ENCODE measurements around the gene CENPP.

The CENPP gene

DNA sequence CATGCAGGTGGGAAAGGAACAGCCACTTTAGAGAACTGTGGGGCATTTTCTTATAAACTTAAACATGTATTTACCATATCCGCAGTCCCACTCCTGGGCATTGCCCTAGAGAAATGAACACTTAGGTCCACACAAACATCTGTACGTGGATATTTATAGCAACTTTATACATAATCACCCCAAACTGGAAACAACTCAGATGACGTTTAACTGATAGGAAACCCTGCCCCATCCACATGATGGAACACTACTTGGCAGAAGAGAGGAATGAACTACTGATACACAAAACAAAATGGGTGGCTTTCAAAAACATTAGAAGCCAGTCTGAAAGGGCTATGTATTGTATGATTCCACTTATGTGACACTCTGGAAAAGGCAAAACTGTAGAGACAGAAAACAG, 187.6 kb downstream of the CENPP start:
- no peak for DNase-seq

DNA sequence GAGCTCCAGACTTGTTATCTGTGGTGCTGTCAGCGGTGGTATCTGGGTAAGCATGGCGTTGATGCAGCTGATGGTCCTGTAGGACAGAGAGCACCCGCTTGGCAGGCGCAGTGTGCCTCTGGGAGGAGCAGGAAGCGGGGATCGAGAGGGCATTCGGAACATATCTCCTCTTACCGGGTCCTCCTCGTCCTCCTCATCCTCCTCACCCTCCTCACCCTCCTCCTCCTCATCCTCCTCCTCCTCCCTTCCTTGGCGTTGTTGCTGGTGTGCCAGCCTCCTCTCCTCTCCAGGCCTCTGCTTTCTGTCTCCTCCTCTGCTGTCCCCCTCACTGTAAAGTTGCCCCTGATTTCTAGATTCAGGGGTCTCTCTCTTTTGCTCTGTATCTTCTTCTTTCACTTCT, 188.9 kb downstream of the CENPP start:
- no peak for DNase-seq

DNA sequence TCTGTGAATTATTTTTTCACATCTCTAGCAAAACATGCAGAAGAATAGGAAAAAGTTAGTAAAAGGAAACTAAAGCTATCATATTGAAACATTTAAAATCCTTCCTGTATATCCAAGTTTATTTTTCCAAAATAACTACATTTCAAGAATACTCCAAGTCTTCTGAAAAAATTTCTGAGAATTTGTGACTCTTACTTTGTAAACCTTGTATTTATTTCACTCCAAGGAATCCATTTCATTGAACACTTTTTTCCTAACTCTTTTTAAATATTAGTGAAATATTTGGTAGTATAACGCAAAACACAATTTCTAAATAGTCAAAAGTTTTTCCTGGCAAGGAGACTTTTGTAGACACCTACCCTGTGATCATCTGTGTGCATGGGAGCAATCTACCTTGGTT, 190.8 kb downstream of the CENPP start:
- no peak for DNase-seq

DNA sequence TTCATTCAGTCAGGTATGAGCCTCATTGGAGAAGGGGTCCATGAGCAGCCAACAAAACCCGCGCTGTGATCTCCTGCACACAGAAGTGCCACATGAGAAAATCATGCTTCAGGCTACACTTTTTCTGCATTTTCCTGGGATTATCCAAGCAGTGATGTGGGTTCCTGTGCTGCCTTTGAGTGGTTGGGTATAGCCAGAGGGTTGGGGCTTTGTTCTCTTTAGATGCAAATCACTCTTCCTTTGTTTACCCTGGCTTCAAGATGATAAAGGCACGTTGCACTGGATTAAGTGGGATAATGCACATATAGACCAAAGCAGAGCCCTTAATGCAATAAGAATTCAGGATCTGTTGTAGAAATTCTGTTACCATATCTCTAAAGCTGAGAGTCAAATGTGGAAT, 191.3 kb downstream of the CENPP start:
- DNase-seq: no peak

DNA sequence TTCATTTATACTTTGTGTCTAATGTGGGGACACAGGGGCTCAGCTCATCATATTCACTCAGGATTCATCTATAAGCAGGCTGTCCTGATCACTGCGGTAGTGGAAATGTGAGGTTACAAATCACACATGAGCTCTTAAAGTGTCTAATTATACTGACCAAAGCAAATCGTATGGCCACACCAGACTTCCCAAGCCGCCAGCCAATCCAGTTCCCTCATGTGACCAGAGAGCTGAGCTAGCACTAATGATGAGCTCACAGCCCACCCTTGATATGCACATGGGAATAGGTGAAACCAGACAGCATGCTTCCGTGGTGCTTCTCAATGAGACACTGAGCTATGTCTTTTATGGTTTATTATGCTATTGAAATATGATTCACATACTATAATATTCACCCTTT, 192.4 kb downstream of the CENPP start:
- DNase-seq: no peak

DNA sequence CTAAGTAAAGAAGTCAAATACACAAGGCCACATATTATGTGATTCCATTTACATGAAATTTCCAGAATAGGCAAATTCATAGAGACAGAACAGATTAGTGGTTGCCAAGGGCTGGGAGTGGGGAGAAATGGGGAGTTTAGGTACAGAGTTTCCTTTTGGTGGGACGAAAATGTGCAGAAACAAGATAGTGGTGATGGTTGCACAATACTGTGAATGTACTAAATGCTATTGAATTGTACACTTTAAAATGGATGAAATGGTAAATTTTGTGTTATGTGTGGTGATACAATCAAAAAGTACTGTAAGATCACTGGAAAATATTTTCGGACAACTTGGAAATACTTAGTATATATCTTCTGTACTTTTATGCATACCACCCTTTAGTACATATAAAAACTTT, 195.1 kb downstream of the CENPP start:
- no peak for DNase-seq

DNA sequence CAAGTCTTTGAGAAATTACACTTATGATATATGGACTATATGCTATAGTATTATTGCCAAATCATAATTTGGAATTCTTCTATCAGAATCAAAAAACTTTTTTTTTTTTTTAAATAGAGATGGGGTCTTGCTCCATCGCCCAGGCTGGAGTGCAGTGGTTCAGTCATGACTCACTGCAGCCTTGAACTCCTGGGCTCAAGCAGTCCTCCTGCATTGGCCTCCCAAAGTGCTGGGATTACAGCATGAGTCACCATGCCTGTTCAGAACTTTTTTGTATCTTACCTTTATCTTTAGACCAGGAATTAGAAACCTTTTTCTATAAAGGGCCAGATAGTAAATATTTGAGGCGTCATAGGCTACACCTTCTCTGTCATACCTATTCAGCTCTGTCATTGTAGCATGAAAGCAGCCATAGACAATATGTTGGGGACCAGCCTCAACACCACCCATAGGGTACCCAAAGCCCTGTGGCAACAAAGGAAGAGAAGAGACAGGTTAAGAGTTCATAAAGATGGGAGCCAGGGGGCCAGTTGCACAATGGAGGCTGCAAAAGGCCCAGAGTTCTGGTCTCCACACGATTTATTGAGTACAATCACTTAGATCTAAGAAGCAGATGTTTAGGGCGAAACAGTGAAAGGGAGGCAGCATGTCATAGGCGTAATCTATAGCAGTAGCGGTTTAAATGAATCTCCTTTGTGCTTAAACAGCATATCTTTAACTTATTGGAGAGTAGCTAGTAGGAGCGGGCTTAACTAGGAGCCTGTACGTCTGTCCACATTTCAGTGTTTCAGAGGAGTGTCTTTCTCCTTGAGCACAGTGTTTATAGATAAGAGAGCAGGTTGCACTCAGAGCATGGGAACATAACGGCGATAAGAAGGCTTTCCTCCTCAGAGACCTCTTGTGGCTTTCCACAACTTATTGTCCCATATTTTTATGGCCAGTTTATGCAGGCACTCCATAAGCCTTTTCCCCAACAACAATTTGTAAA, 197.5 kb downstream of the CENPP start:
- DNase-seq: no peak

DNA sequence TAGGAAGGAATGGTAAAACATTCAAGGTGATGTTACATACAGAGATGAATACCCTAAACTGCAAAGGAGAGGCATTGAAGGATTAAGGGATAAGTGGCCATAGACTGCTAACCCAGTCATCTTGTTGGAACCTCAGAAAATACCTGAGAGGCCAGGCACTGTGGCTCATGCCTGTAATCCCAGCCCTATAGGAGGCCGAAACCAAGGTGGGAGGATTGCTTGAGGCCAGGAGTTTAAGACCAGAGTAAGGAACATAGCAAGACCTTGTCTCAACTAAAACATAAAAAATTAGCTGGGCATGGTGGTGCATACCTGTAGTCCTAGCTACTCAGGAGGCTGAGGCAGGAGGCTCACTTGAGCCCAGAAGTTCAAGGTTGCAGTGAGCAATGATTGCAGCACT, 199.1 kb downstream of the CENPP start:
- DNase-seq: no peak

DNA sequence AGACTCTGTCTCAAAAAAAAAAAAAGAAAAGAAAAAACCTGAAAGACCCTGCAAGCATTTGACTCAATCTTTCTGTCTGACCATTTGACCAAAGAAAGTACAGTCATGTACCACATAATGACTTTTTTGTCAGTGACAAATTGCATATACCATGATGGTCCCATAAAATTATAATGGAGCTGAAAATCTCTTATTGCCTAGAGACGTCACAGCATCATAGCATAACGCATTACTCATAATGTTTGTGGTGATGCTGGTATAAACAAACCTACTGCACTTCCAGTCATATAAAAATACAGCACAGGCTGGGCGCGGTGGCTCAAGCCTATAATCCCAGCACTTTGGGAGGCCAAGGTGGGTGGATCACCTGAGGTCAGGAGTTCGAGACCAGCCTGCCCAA, 199.6 kb downstream of the CENPP start:
- no peak for DNase-seq

DNA sequence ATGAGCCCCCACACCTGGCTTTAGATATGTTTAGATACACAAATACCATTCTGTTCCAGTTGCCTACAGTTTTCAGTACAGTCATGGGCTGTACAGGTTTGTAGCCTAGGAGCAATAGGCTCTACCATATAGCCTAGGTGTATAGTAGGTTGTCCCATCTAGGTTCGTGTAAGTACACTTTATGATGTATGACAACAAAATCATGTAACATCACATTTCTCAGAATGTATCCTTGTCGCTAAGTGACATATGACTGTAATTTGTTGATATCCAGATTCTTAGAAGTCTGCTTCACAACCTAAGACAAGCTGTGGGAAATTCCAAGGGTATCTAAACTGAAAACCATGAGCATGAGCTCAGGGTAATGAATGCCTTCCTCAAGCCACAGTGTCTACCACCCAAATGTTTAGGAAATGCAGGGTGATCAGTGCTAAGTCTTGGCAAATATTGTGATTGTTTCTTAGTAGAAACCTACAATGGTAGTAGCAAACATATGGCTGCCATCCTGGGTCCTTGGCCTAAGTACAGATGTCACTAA, 201.6 kb downstream of the CENPP start:
- no peak for DNase-seq

DNA sequence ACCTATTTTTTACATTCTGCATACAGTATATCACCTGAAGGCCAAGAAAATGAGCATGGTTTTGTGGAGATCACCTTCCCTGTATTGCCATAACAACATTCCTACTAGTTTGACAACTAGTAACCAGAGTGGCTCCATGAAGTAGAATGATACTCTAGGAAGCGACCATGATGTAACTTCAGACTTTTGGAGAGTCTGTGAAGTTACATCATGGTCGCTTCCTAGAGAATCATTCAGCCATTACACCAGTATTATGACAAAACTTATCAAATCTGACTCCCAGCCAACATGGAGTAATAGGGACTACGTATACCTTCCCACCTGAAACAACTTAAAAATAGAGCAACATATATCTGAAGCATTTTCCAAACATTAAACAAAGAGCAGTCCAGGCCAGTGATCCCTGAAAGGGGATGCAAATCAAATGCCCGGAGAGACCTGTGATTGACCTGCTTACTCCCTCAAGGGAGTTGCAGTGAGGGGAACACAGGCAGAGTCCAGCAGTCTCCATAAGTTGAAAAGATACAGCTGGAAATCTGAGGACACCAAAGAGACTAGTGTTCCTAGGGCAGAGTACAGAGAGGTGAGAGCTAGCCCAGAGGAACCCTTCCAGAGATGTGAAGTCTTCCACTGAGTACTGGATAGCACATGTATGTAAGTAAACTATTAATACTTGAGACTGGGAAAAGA, 202.2 kb downstream of the CENPP start:
- DNase-seq: no peak

DNA sequence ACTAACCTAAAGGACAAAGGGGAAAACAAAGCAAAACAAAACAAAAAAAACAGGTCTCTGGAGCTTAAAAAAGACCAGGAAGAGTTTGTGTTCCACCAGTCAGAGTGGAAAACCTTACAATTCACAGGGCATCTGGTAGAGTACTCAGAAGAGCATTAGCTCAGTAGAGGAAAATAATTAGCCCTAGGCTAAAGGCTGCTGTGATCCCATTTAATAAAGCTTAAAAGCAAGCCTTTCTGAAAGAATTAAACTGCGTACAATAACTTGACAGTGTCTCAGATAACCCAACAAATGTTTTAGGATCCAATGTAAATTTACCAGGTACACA, 202.7 kb downstream of the CENPP start:
- no peak for DNase-seq

DNA sequence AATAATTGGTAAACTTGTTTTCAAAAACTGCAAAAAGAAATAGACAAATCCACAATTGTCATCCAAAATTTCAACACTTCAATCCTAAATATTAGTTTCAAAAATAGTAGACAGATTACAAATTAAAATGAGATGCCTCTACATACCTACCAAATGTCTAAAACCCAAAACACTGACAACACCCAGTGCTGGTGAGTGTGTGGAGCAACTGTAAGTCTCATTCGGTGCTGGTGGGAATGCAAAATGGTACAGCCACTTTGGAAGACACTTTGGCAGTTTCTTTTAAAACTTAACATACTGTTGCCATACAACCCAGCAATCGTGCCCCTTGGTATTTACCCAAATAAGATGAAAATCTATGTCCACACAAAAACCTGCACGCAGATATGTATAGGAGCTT, 203.4 kb downstream of the CENPP start:
- no peak for DNase-seq

DNA sequence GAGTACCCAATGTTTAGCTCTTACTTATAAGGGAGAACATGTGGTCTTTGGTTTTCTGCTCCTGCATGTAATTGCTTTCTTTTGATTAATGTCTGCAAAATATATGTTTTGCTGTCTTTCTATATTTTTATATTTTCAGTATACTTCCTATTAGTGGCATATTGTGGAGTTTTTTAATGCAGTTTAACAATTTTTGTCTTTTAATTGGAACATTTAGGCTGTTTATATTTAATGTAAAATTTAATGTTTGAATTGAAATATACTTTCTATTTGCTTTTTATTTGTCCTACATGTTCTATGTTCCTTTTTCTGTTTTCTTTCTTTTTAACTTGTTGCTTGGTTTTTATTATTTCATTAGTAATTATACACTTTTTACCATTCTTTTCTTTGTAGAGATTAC, 205.1 kb downstream of the CENPP start:
- DNase-seq: no peak

DNA sequence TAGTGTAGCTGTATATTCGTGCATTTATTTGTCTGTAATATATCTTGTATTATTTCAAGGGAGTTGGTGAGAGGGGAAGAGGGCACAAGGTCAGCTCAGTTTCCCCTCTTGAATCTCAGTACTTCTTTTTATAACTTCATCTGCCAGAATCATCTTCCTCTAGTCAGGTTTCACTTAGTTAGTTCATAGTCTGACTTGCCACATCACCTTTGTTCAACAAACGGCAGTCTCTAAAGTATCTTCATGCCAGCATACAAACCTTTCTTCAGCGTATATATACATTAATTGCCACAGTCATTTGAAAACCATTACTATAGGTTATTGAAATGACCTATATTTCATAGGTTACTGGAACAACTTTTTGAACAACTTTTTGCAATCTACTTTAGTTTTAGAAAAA, 208.5 kb downstream of the CENPP start:
- no peak for DNase-seq

DNA sequence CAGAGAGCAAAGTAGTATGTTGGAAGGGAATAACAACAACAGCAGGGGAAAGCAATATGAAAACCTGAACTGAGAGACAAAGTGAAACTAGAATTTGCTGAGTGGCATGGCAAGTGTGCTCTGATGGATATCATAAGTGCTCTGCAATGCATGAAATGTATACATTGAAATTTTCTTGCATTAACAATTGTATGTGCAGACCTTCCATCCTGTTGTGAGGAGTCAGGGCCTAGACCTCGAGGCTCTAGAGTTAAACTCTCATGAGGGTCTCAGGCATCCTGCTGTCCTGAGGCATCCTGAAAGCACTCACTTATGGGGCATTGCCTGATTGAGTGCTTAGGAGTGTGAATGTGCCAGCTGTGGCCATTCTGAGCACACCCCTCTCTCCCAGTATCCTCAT, 208.9 kb downstream of the CENPP start:
- DNase-seq: no peak

DNA sequence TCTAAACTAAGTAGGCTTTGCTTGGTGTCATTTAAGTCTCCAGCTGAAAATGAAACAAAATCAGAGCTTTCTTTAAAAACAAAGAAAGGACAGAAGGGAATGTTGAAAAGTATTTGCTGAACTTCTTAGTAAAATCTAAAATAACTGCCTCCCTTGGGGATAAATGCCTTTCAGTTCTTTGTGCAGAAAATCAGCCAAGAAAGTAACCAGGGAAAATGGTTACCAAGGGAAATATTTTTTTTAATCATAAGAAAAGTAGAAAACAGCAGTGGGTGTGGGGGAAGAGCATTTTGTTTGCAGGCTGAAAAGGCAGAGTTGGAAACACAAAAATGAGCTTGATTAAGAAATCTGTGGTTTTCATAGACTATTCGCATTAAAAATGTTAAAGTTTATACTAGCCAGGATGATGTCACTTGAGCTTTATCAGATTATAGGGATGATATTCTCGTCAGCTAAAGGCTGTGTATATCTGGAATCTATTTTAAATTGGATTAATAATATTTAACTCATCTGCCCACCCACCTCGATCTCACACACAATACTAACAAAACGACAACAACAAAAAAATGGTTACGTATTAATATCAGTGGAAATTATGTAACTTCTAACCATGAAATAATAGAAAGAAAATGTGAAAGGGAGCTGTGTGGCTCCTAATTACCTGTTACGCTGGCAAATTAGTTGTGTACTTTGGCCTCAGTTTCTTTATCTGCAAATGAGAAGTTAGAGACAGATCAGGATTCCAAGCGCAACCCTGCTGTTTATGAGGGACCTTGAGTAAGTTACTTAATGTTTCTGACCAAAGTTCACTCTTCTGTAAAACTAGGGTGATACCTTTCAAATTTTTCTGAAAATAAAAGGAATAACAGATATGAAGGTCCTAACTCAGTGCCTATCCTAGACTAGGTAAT, 210.4 kb downstream of the CENPP start, which contains the start of gene ECM2:
Gene ECM2, minus strand, starts transcription at position 51 of the 911 bp plus-strand sequence. CDS start 13,124 bp downstream, outside the sequence.
- no peak for DNase-seq

DNA sequence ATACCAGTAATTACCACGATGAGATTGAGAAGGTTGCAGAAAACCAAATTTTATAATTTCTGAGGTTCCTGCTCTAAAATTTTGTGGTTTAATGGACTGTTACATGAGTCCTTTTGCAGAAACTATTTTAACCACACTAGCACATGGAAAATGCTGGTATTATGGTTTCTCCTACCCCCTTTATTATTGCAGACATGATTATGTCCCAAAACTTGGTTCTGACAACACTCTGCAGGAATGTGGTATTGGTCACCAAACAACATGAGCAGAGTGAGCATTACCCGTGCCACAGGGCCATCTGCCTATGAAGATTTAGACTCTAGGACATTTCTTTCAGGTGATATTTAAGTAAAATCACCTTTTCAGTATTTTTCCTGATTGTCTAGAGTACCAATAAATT, 212.8 kb downstream of the CENPP start:
- no peak for DNase-seq

DNA sequence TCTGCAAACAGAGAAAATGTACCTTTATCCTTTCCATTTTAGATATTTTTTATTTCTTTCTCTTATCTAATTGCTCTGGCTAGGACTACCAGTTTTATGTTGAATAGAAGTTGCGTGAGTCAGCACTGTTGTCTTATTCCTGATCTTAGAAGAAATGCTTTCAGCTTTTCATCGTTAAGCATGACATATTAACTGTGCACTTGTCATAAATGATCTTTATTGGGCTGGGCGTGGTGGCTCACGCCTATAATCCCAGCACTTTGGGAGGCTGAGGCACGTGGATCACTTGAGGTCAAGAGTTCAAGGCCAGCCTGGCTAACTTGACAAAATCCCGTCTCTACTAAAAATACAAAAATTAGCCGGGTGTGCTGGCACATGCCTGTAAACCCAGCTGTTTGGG, 218.2 kb downstream of the CENPP start:
- DNase-seq: no peak

DNA sequence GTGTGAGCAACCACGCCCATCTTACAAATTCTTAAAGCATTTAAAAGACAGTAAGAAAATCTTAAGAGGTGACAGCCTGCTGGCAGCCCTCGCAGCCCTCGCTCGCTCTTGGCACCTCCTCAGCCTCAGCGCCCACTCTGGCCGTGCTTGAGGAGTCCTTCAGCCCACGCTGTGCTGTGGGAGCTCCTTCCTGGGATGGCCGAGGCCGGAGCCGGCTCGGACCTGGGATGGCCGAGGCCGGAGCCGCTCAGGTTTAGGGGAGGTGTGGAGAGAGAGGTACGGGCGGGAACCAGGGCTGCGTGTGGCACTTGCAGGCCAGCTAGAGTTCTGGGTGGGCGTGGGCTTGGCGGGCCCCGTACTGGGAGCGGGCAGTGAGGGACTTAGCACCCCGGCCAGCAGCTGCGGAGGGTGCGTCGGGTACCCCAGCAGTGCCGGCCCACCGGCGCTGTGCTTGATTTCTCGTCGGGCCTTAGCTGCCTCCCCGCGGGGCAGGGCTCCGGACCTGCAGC, 219.3 kb downstream of the CENPP start:
- no peak for DNase-seq

DNA sequence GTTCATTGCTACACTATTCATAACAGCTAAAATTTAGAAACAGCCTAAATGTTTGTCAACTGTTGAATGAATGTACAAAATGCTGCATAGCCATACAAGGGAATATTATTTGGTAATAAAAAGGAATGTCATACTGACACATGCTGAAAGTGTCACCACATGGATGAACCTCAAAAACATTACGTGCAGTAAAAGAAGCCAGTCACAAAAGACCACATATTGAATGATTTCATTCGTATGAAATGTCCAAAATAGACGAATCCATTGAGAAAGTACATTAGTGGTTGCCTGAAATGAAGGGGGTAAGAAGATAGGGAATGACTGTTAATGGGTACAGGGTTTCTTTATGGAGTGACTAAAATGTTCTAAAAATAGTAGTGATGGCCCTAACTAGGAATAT, 221.6 kb downstream of the CENPP start:
- no peak for DNase-seq

DNA sequence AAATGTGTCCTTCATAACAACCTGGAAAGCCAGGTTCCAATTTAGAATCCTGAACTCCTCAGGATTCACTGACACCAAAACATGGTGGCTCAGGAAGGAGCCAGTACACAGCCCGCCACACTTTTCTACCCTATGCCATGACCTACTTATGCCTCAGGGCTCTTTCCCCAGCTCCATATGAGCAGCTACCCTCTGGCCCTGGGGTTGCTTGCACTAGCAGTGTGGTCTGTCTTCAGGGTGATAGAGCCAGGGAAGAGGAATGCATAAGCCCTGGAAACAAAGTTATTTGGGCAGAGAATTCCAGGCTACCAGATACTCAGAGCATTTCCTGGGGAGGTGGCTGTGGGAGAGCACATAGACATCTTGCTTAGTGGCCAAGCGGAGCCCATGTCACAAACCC, 225.0 kb downstream of the CENPP start:
- no peak for DNase-seq
